T-helper 2 cell treated with Interferon-gamma antibody and Interleukin-4, amounts not matched to agents 5 μg/mL and 100 μg/mL, for 36 hours (primary cell): Measurements from ENCODE around the gene SPINK1.

Experiments
- DNase-seq: peaks from one replicate; pipeline ENCODE4 v3.0.0; 2021; ENCODE audit warnings: low spot score
- H3K27ac Mint-ChIP-seq: one replicate; pipeline ENCODE4 v1.8.0; 2021; ENCODE audit warnings: mild to moderate bottlenecking, mixed read lengths
- H3K27me3 Mint-ChIP-seq: one replicate; pipeline ENCODE4 v1.8.0; 2021; ENCODE audit warnings: low read depth, mixed read lengths
- H3K36me3 Mint-ChIP-seq: one replicate; pipeline ENCODE4 v1.8.0; 2021; ENCODE audit warnings: low read depth, mixed read lengths
- H3K4me1 Mint-ChIP-seq: one replicate; pipeline ENCODE4 v1.8.0; 2021; ENCODE audit warnings: low read depth, mixed read lengths
- H3K4me3 Mint-ChIP-seq: one replicate; pipeline ENCODE4 v1.8.0; 2022; ENCODE audit warnings: mild to moderate bottlenecking, moderate library complexity, mixed read lengths
- H3K9me3 Mint-ChIP-seq: one replicate; pipeline ENCODE4 v1.8.0; 2021; ENCODE audit warnings: mixed read lengths

SPINK1 gene

GRCh38 chr5:147780924-147781573 lies 50.4 kb downstream of the SPINK1 start:
- peaks cover 4% of the 10 kb centered on the region for H3K36me3 Mint-ChIP-seq
- peaks cover 10% of the 10 kb centered on the region for H3K9me3 Mint-ChIP-seq
- H3K27me3 Mint-ChIP-seq = peaks cover 5% of the 10 kb centered on the region
- H3K4me3 Mint-ChIP-seq = peak overlapping the region; percentile 92
- DNase-seq = no peak
- peak overlapping the region; percentile 51 for H3K27ac Mint-ChIP-seq
- H3K4me1 Mint-ChIP-seq = peaks cover 24% of the 10 kb centered on the region

- peak overlapping the region; percentile 10 for H3K4me3 Mint-ChIP-seq
Observed at GRCh38 chr5:147779694-147780093, 51.8 kb downstream of the SPINK1 start.

GRCh38 chr5:147776989-147777388 lies 54.5 kb downstream of the SPINK1 start:
- no peak for DNase-seq
- Mint-ChIP-seq H3K27ac (no peak overlapping the region), H3K4me3 (no peak overlapping the region), H3K4me1 (peaks cover 19% of the 10 kb centered on the region), H3K9me3 (peaks cover 16% of the 10 kb centered on the region), H3K27me3 (no peaks in the 10 kb centered on the region), H3K36me3 (peaks cover 8% of the 10 kb centered on the region)

More at GRCh38 chr5:147779694-147780093, 51.8 kb downstream of the SPINK1 start:
- no peak for DNase-seq
- H3K36me3 Mint-ChIP-seq = peaks cover 8% of the 10 kb centered on the region
- H3K27ac Mint-ChIP-seq = no peak overlapping the region
- H3K9me3 Mint-ChIP-seq = peaks cover 16% of the 10 kb centered on the region
- peaks cover 4% of the 10 kb centered on the region for H3K27me3 Mint-ChIP-seq
- H3K4me1 Mint-ChIP-seq = peaks cover 24% of the 10 kb centered on the region
